Sigmoid colon (tissue), 7 donors: ENCODE data around the gene PTPRA. TPM values are rescaled to one million over a fixed set of nuclear protein-coding genes. Genes with fewer than 3 reads are reported as not detected.
A peak's percentile ranks its signal among the peaks of the same experiment; 100 is the strongest.
"Not testable (repeated sequence)": the region's sequence is repeated elsewhere in the genome, so short reads cannot be mapped to it uniquely, and the experiment has no call there.

Experiments
- DNase-seq: peaks from one replicate; pipeline ENCODE4 v3.0.0-alpha.2; 2019
- H3K27ac ChIP-seq, 4 donors: fragments of 200-600 bp; sonication (generic); one replicate each; pipeline ENCODE4 v1.5.1; 2016 to 2019; ENCODE audit warnings: mild to moderate bottlenecking in 1 of 4
- H3K27me3 ChIP-seq, 3 donors: fragments of 200-600 bp; sonication (generic); one replicate each; pipeline ENCODE4 v1.5.1; 2019; ENCODE audit warnings: mild to moderate bottlenecking in 1 of 3
- H3K36me3 ChIP-seq, 4 donors: fragments of 200-600 bp; sonication (generic); one replicate each; pipeline ENCODE4 v1.5.1; 2016 to 2019
- H3K4me1 ChIP-seq, 4 donors: fragments of 200-600 bp; sonication (generic); one replicate each; pipeline ENCODE4 v1.5.1; 2017 to 2019
- H3K4me3 ChIP-seq, 4 donors: fragments of 200-600 bp; sonication (generic); one replicate each; pipeline ENCODE4 v1.5.1; 2017 to 2019; ENCODE audit warnings: mild to moderate bottlenecking in 2 of 4, moderate library complexity in 1 of 4
- H3K9me3 ChIP-seq, 4 donors: fragments of 200-600 bp in 3 of 4; sonication (generic) in 3 of 4; one replicate each; pipeline versions ENCODE4 v1.5.1 to v1.6.1; 2013 to 2019
- CTCF ChIP-seq, 4 experiments: fragments of 450-650 bp in 3 of 4; fragments of 200-600 bp in 1 of 4; IDR thresholded peaks; one replicate each; pipeline ENCODE4 v1.5.1; 2016 to 2019; ENCODE audit warnings: antibody characterized with exemption in 4 of 4, mild to moderate bottlenecking in 3 of 4, moderate library complexity in 2 of 4
- EP300 ChIP-seq, 4 donors: sonication (generic); formaldehyde crosslinking; IDR thresholded peaks; one replicate each; pipeline ENCODE4 v1.6.1; 2017; ENCODE audit warnings: antibody characterized with exemption in 4 of 4
- POLR2A ChIP-seq, 2 donors: fragments of 450-650 bp; IDR thresholded peaks; one replicate each; pipeline ENCODE4 v1.6.1; 2016; ENCODE audit warnings: antibody characterized with exemption in 2 of 2, mild to moderate bottlenecking in 2 of 2, moderate library complexity in 2 of 2
- POLR2AphosphoS5 ChIP-seq, 4 donors: sonication (generic); formaldehyde crosslinking; IDR thresholded peaks; one replicate each; pipeline ENCODE4 v1.6.1; 2017; ENCODE audit warnings: antibody characterized with exemption in 4 of 4
- WGBS, 2 donors: extraction: QIAGEN DNeasy Blood & Tissue Kit; methylation state at CpG; one replicate each; pipeline ENCODE4 v1.1.7; 2013; 5-methylcytosine and 5-hydroxymethylcytosine counted together
- intact Hi-C: fragments of 100-400 bp; cut with DNase I; formaldehyde crosslinking; loops from one replicate; pipeline ENCODE4 v1.15.1; 2023
- polyA plus RNA-seq, 3 donors: library from polyadenylated mRNA; stranded (reverse); fragments of 200-250 nt; gene quantifications; one replicate each; pipeline ENCODE4 v1.2.3, GENCODE V29; 2013
- total RNA-seq, 4 donors: library from RNA; depleted of rRNA; stranded (reverse); fragments of >200 nt; gene quantifications; one replicate each; pipeline ENCODE4 v1.1.0, GENCODE V29; 2016
- donor health status: healthy with polysubstance abuse.
- donor health status: Bipolar disorder and iron deficiency.
- donor health status: healthy.

The PTPRA gene
- total and polyA plus RNA-seq, 7 donors = 10.2 to 86.4 (median 62.0) TPM

GRCh38 chr20:3071266-3071609 lies 198.0 kb downstream of the PTPRA start:
- no peak for DNase-seq
- Histone ChIP-seq H3K4me3 (peak overlapping the region; percentile 25 to 54 (median 48)), H3K27ac (no peak overlapping the region), H3K4me1 (peaks cover 0 to 13% (median 11%) of the 10 kb centered on the region in 4 donors), H3K36me3 (no peaks in the 10 kb centered on the region), H3K9me3 (no peaks in the 10 kb centered on the region), H3K27me3 (peaks cover 19 to 34% (median 30%) of the 10 kb centered on the region in 3 donors)
- TF ChIP-seq EP300 (IDR thresholded peaks at IDR 0.05) = no peak
- intact Hi-C loops = no loop called here
- 75 to 77% methylated on average over 16 of the region's 16 CpGs for WGBS, 2 donors

GRCh38 chr20:3071610-3072529 lies 198.6 kb downstream of the PTPRA start, which contains the start of gene OXT:
Gene OXT, plus strand, starts transcription at chr20:3071620. Its CDS starts 36 bp downstream, at chr20:3071656.
- WGBS, 2 donors = 8 to 11% methylated on average over 95 of the region's 95 CpGs
- TF ChIP-seq EP300 (IDR thresholded peaks at IDR 0.05) (no peak), CTCF (IDR thresholded peaks at IDR 0.05) (no peak), POLR2AphosphoS5 (IDR thresholded peaks at IDR 0.05) (no peak), POLR2A (IDR thresholded peaks at IDR 0.05) (no peak)
- Histone ChIP-seq H3K36me3 (no peaks in the 10 kb centered on the region), H3K4me1 (peaks cover 0 to 13% (median 11%) of the 10 kb centered on the region in 4 donors), H3K27me3 (peaks cover 19 to 34% (median 30%) of the 10 kb centered on the region in 3 donors), H3K27ac (peak within 1 kb of the TSS in 1 of 4 donors; percentile 4), H3K4me3 (peak within 1 kb of the TSS; percentile 25 to 54 (median 48)), H3K9me3 (no peaks in the 10 kb centered on the region)
- intact Hi-C loops = no loop called here
- DNase-seq = no peak

GRCh38 chr20:3072530-3073250 lies 199.4 kb downstream of the PTPRA start:
- intact Hi-C loops = no loop called here
- H3K36me3 ChIP-seq = no peaks in the 10 kb centered on the region
- no peak overlapping the region for H3K27ac ChIP-seq
- peak overlapping the region in 3 of 4 donors; percentile 44 to 54 (median 53) for H3K4me3 ChIP-seq
- H3K27me3 ChIP-seq = peaks cover 19 to 34% (median 30%) of the 10 kb centered on the region in 3 donors
- no peaks in the 10 kb centered on the region for H3K9me3 ChIP-seq
- DNase-seq = no peak
- 81 to 86% methylated on average over 22 of the region's 22 CpGs for WGBS, 2 donors
- H3K4me1 ChIP-seq = peaks cover 0 to 13% (median 11%) of the 10 kb centered on the region in 4 donors
- TF ChIP-seq POLR2A (IDR thresholded peaks at IDR 0.05) (no peak), POLR2AphosphoS5 (IDR thresholded peaks at IDR 0.05) (no peak), EP300 (IDR thresholded peaks at IDR 0.05) (no peak), CTCF (IDR thresholded peaks at IDR 0.05) (no peak)

GRCh38 chr20:3073251-3073643 lies 200.0 kb downstream of the PTPRA start:
- peaks cover 19 to 34% (median 30%) of the 10 kb centered on the region in 3 donors for H3K27me3 ChIP-seq

GRCh38 chr20:3074812-3075211 lies 201.5 kb downstream of the PTPRA start:
- 24 to 39% methylated on average over 6 of the region's 6 CpGs for WGBS, 2 donors
- intact Hi-C loops = no loop called here
- no peaks in the 10 kb centered on the region for H3K9me3 ChIP-seq
- H3K4me1 ChIP-seq = peaks cover 0 to 13% (median 11%) of the 10 kb centered on the region in 4 donors
- no peak overlapping the region for H3K27ac ChIP-seq
- peaks cover 19 to 42% (median 30%) of the 10 kb centered on the region in 3 donors for H3K27me3 ChIP-seq
- no peak for DNase-seq
- no peak for TF ChIP-seq EP300 (IDR thresholded peaks at IDR 0.05)
- TF ChIP-seq POLR2A (IDR thresholded peaks at IDR 0.05) = no peak
- no peak for TF ChIP-seq POLR2AphosphoS5 (IDR thresholded peaks at IDR 0.05)
- TF ChIP-seq CTCF (IDR thresholded peaks at IDR 0.05) = no peak
- no peaks in the 10 kb centered on the region for H3K36me3 ChIP-seq
- H3K4me3 ChIP-seq = no peak overlapping the region

More at GRCh38 chr20:3073251-3073643, 200.0 kb downstream of the PTPRA start:
- WGBS, 2 donors = 88 to 95% methylated on average over 8 of the region's 8 CpGs
- intact Hi-C loops, H3K27ac ChIP-seq, H3K36me3 ChIP-seq, DNase-seq, H3K4me3 ChIP-seq, H3K9me3 ChIP-seq: not testable (repeated sequence)
- H3K4me1 ChIP-seq = peaks cover 0 to 13% (median 11%) of the 10 kb centered on the region in 4 donors

GRCh38 chr20:3075315-3075714 lies 202.0 kb downstream of the PTPRA start:
- H3K27ac ChIP-seq, intact Hi-C loops, H3K9me3 ChIP-seq, H3K4me3 ChIP-seq, H3K36me3 ChIP-seq, DNase-seq: not testable (repeated sequence)
- Histone ChIP-seq H3K27me3 (peaks cover 19 to 44% (median 30%) of the 10 kb centered on the region in 3 donors), H3K4me1 (peaks cover 0 to 13% (median 11%) of the 10 kb centered on the region in 4 donors)
- 69 to 78% methylated on average over 6 of the region's 6 CpGs for WGBS, 2 donors
